ENCODE data around the gene DISC1. TPM values are rescaled to one million over a fixed set of nuclear protein-coding genes. Genes with fewer than 3 reads are reported as not detected.

The DISC1 gene
- total RNA-seq, 1 experiment from 2014 or later: 0.36 TPM

- H3K4me1 ChIP-seq (ENCODE audit: control insufficient read depth, insufficient read depth, low read length): no peaks in the 10 kb centered on the region
- ChIA-PET POLR2A (no interaction called here), CTCF (no interaction called here)
- H3K4me3 ChIP-seq (ENCODE audit: low read depth in 2 of 2, low read length in 2 of 2): no peak overlapping the region
- no peaks in the 10 kb centered on the region for H3K36me3 ChIP-seq (ENCODE audit: control insufficient read depth, insufficient read depth, low read length)
- in situ Hi-C loops (cut with HindIII; ENCODE audit: low pct_unique_long_range_greater_than_20kb, low sequenced_read_pairs) (no loop called here), intact Hi-C loops (cut with micrococcal nuclease; ENCODE audit: unreplicated experiment) (no loop called here)
- TF ChIP-seq, protein P1, sequence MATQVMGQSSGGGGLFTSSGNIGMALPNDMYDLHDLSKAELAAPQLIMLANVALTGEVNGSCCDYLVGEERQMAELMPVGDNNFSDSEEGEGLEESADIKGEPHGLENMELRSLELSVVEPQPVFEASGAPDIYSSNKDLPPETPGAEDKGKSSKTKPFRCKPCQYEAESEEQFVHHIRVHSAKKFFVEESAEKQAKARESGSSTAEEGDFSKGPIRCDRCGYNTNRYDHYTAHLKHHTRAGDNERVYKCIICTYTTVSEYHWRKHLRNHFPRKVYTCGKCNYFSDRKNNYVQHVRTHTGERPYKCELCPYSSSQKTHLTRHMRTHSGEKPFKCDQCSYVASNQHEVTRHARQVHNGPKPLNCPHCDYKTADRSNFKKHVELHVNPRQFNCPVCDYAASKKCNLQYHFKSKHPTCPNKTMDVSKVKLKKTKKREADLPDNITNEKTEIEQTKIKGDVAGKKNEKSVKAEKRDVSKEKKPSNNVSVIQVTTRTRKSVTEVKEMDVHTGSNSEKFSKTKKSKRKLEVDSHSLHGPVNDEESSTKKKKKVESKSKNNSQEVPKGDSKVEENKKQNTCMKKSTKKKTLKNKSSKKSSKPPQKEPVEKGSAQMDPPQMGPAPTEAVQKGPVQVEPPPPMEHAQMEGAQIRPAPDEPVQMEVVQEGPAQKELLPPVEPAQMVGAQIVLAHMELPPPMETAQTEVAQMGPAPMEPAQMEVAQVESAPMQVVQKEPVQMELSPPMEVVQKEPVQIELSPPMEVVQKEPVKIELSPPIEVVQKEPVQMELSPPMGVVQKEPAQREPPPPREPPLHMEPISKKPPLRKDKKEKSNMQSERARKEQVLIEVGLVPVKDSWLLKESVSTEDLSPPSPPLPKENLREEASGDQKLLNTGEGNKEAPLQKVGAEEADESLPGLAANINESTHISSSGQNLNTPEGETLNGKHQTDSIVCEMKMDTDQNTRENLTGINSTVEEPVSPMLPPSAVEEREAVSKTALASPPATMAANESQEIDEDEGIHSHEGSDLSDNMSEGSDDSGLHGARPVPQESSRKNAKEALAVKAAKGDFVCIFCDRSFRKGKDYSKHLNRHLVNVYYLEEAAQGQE (IDR thresholded peaks at IDR 0.05; ENCODE audit: insufficient read depth in 1 of 2, low read depth in 2 of 2, low read length in 1 of 2): no peak
- TF ChIP-seq TCF7L2 (IDR thresholded peaks at IDR 0.05; ENCODE audit: low read depth, low read length) (no peak), POLR2AphosphoS5 (IDR thresholded peaks at IDR 0.05; ENCODE audit: low read depth, low read length) (no peak), SIN3A (IDR thresholded peaks at IDR 0.05; ENCODE audit: borderline replicate concordance, insufficient read depth, low read depth, low read length) (no peak)
- TF ChIP-seq, protein P2, sequence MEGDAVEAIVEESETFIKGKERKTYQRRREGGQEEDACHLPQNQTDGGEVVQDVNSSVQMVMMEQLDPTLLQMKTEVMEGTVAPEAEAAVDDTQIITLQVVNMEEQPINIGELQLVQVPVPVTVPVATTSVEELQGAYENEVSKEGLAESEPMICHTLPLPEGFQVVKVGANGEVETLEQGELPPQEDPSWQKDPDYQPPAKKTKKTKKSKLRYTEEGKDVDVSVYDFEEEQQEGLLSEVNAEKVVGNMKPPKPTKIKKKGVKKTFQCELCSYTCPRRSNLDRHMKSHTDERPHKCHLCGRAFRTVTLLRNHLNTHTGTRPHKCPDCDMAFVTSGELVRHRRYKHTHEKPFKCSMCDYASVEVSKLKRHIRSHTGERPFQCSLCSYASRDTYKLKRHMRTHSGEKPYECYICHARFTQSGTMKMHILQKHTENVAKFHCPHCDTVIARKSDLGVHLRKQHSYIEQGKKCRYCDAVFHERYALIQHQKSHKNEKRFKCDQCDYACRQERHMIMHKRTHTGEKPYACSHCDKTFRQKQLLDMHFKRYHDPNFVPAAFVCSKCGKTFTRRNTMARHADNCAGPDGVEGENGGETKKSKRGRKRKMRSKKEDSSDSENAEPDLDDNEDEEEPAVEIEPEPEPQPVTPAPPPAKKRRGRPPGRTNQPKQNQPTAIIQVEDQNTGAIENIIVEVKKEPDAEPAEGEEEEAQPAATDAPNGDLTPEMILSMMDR (IDR thresholded peaks at IDR 0.05): no peak
- H3K9me3 ChIP-seq (ENCODE audit: control insufficient read depth, insufficient read depth, low read depth, low read length): no peaks in the 10 kb centered on the region
- BruUV-seq (replicated peaks): no TSS peak
- ATAC-seq (no peak), DNase-seq (ENCODE audit: low read depth, low spot score) (no peak)
- H3K27ac ChIP-seq (ENCODE audit: low read length): no peak overlapping the region
- H3K27me3 ChIP-seq (ENCODE audit: control insufficient read depth, insufficient read depth, low read length): no peaks in the 10 kb centered on the region; the same call in 1 of the 2 replicates
These were observed 79.5 kb downstream of the DISC1 start for GRCh38 chr1:231705806-231706760.

DNA sequence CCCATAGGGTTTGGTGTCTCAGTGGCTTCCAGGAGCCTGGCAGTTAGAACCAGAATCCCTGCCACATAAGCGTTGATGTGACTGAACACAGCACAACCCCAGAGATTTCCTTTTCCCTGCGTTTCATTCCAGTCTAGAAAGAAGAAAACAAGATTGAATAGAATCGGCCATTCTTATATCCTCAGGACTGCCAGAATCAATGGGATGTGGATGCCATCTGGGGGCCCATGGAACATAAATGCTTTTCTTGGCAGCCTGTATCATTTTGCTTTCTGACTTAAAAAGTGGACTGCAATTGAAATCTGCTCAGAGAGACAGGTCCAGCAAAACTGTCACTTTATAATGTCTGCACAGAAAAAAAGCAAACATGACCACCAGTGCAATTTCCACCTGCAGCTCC, 80.3 kb downstream of the DISC1 start:
- no peak overlapping the region for H3K27ac ChIP-seq (ENCODE audit: low read length)
- in situ Hi-C loops (cut with HindIII; ENCODE audit: low pct_unique_long_range_greater_than_20kb, low sequenced_read_pairs): no loop called here
- no TSS peak for BruUV-seq (replicated peaks)
- no peaks in the 10 kb centered on the region for H3K4me1 ChIP-seq (ENCODE audit: control insufficient read depth, insufficient read depth, low read length)
- CTCF ChIA-PET: no interaction called here
- H3K9me3 ChIP-seq (ENCODE audit: control insufficient read depth, insufficient read depth, low read depth, low read length): no peaks in the 10 kb centered on the region
- POLR2A ChIA-PET: no interaction called here
- ATAC-seq: no peak
- DNase-seq (ENCODE audit: low read depth, low spot score): no peak
- H3K36me3 ChIP-seq (ENCODE audit: control insufficient read depth, insufficient read depth, low read length): no peaks in the 10 kb centered on the region
- TF ChIP-seq, protein P2 (IDR thresholded peaks at IDR 0.05): no peak
- TF ChIP-seq POLR2AphosphoS5 (IDR thresholded peaks at IDR 0.05; ENCODE audit: low read depth, low read length) (no peak), TCF7L2 (IDR thresholded peaks at IDR 0.05; ENCODE audit: low read depth, low read length) (no peak), SIN3A (IDR thresholded peaks at IDR 0.05; ENCODE audit: borderline replicate concordance, insufficient read depth, low read depth, low read length) (no peak)
- TF ChIP-seq, protein P1 (IDR thresholded peaks at IDR 0.05; ENCODE audit: insufficient read depth in 1 of 2, low read depth in 2 of 2, low read length in 1 of 2): no peak
- no peaks in the 10 kb centered on the region; the same call in 1 of the 2 replicates for H3K27me3 ChIP-seq (ENCODE audit: control insufficient read depth, insufficient read depth, low read length)
- H3K4me3 ChIP-seq (ENCODE audit: low read depth in 2 of 2, low read length in 2 of 2): no peak overlapping the region
- intact Hi-C loops (cut with micrococcal nuclease; ENCODE audit: unreplicated experiment): no loop called here
